Subcutaneous abdominal adipose tissue (tissue), 5 donors: ENCODE measurements around the gene ALDH4A1.

ENCODE experiments used
- H3K27ac ChIP-seq: one replicate; pipeline ENCODE4 v1.7.0; 2013; ENCODE audit warnings: low read depth, mild to moderate bottlenecking, inconsistent platforms, low read length, moderate library complexity
- H3K27me3 ChIP-seq, 5 donors: one replicate each; pipeline ENCODE4 v1.7.0; 2013; ENCODE audit warnings: low read length in 5 of 5, inconsistent platforms in 1 of 5; ENCODE audit not compliant: control insufficient read depth in 5 of 5, insufficient read depth in 4 of 5
- H3K36me3 ChIP-seq, 5 donors: one replicate each; pipeline ENCODE4 v1.7.0; 2013; ENCODE audit warnings: low read length in 5 of 5; ENCODE audit not compliant: control insufficient read depth in 5 of 5, insufficient read depth in 5 of 5
- H3K4me1 ChIP-seq, 5 donors: one replicate each; pipeline ENCODE4 v1.7.0; 2013; ENCODE audit warnings: low read length in 5 of 5, mild to moderate bottlenecking in 3 of 5, moderate library complexity in 1 of 5; ENCODE audit not compliant: control insufficient read depth in 5 of 5, insufficient read depth in 5 of 5
- H3K4me3 ChIP-seq, 5 donors: one replicate each; pipeline ENCODE4 v1.7.0; 2013; ENCODE audit warnings: low read length in 5 of 5, low read depth in 1 of 5
- H3K9ac ChIP-seq, 5 donors: one replicate each; pipeline ENCODE4 v1.7.0; 2013; ENCODE audit warnings: low read length in 5 of 5, mild to moderate bottlenecking in 4 of 5, moderate library complexity in 3 of 5
- H3K9me3 ChIP-seq, 5 donors: one replicate each; pipeline ENCODE4 v1.7.0; 2013; ENCODE audit warnings: low read length in 5 of 5; ENCODE audit not compliant: control insufficient read depth in 5 of 5
- donor health status: healthy.
- donor health status: healthy.
- donor health status: healthy.
- donor health status: healthy.
- donor health status: healthy.

The ALDH4A1 gene, protein sequence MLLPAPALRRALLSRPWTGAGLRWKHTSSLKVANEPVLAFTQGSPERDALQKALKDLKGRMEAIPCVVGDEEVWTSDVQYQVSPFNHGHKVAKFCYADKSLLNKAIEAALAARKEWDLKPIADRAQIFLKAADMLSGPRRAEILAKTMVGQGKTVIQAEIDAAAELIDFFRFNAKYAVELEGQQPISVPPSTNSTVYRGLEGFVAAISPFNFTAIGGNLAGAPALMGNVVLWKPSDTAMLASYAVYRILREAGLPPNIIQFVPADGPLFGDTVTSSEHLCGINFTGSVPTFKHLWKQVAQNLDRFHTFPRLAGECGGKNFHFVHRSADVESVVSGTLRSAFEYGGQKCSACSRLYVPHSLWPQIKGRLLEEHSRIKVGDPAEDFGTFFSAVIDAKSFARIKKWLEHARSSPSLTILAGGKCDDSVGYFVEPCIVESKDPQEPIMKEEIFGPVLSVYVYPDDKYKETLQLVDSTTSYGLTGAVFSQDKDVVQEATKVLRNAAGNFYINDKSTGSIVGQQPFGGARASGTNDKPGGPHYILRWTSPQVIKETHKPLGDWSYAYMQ

DNA sequence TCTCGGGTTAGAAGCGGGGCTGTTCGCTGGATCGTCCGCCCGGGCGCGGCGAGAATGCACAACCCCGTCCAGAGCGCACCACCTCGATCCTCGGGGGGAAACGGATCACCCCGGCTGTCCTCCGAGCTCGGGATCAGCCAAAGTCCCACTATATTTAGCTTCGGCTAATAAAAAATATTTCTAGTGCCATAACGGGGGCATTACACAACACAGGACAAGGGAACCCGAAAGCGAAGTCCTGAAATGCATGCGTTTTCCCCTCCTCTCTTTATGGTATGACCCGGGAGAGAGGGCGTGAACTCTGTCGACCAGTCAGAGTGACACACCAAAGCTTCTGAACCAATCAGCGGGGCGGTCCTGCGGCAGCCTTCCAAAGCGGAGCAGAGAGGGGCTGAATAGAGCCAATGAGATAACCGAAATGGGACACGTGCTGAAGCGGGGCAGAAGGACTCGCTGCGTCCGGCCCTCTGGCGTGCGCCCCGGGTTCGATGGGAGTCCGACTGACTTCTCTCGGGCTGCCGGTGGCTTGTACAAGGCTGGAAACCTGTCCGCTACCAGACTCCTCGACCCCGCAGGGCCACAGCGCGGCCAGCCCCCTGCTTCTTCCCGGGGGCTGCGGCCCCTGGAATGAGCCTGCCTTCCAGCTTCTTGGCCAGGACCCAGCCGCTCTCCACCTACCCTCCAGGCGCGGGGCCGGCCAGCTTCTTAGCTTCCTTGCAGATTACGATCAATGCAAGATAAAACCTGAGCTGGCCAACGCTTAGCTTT is at the start of gene ALDH4A1:
Gene ALDH4A1 (minus strand): TSS at position 33 of the 768 bp plus-strand sequence. CDS start 32 bp downstream, at position 1.
- peak within 1 kb of the TSS; percentile 80 to 90 (median 89) for H3K9ac ChIP-seq
- no peaks in the 10 kb centered on the region for H3K9me3 ChIP-seq
- H3K4me3 ChIP-seq: peak within 1 kb of the TSS; percentile 82 to 92 (median 82)
- peak within 1 kb of the TSS; percentile 92 for H3K27ac ChIP-seq
- H3K36me3 ChIP-seq: peaks cover 0 to 7% (median 1%) of the 10 kb centered on the region in 5 donors
- H3K4me1 ChIP-seq: peaks cover 9 to 63% (median 58%) of the 10 kb centered on the region in 5 donors
- H3K27me3 ChIP-seq: no peaks in the 10 kb centered on the region

DNA sequence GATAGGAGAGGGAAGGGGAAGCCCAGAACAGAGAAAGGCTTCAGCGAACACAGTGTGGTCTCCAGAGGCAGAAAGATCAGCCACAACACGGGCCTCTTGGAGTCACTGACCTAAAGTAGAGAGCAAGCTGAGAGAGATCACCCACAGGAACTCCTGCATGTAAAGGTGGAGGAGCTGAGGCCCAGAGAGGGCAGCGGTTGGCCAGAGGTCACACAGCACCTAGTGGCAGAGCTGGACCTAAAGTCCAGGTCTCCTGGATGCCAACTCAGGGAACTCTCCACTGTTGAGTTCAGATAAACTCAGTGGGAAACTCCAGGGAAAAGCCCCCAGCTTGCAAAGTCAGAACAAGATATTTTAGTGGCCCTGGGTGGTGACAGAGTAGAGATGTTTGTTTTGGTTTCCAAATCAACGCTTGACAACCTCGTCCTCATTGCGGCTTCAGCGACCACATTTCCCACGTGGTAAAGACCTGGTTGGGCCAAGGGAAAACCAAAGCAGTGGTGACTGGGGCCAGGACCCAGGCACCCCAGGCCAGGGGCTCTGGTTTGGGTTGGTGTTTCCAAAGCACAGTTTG is 49.5 kb upstream of the ALDH4A1 start:
- H3K27ac ChIP-seq: peak overlapping the region; percentile 94
- peaks cover 15 to 80% (median 76%) of the 10 kb centered on the region in 5 donors for H3K4me1 ChIP-seq
- peak overlapping the region in 2 of 5 donors; percentile 63 to 78 for H3K9ac ChIP-seq
- no peaks in the 10 kb centered on the region for H3K9me3 ChIP-seq
- peak overlapping the region in 2 of 5 donors; percentile 48 to 55 for H3K4me3 ChIP-seq
- H3K36me3 ChIP-seq: peaks cover 0 to 3% (median 0%) of the 10 kb centered on the region in 5 donors
- no peaks in the 10 kb centered on the region for H3K27me3 ChIP-seq

DNA sequence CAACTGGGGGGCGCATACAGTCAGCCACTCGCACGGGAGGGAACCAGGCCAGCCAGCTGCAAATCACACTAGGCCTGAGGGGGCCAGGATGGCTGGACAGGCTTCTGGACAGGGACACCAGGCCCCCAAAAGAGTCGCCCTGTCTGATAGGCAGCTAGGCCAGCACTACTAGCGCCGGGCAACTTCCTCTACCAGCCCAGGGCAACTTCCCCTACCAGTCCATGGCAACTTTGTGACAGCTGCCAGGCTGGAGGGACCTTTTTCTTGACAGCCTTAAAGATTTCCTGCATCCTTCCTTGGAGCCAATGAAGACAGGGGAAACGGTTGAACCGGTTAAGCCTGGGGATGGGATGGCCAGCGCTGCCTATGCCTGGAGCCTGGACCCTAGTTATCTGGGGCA is 49.1 kb upstream of the ALDH4A1 start:
- peak overlapping the region in 4 of 5 donors; percentile 63 to 82 (median 80) for H3K9ac ChIP-seq
- H3K4me3 ChIP-seq: peak overlapping the region in 2 of 5 donors; percentile 48 to 55
- H3K36me3 ChIP-seq: peaks cover 0 to 3% (median 0%) of the 10 kb centered on the region in 5 donors
- H3K4me1 ChIP-seq: peaks cover 15 to 81% (median 78%) of the 10 kb centered on the region in 5 donors
- no peaks in the 10 kb centered on the region for H3K27me3 ChIP-seq
- H3K9me3 ChIP-seq: no peaks in the 10 kb centered on the region
- H3K27ac ChIP-seq: peak overlapping the region; percentile 94

DNA sequence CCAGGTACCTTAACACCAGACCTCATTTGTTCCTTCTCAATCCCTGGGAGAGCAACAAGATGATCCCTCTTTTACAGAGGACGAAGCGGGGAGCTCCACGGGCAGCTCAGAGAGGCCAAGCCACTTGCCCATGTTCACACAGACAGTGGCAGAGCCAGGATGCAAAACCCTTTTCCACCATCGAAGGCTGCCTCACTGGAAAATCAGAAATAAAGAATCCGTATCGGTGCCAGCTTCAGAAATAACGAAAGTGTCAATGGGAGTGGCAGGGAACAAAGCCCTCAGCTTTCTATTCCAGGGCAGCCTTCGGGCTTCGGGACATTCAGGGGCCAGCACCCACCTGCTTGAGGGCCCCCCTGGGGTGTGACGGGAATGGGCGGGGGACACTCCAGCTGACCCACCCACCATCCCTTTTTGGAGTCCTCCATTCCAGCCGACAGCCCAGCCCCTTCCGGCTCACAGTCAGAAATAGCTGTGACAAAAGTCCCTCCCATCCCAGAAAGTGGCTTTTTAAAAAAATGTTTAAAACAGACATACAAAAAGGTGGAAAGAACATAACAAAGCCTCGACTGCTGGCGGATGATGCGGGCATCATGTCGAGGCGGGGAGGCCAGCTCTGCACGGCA is 48.2 kb upstream of the ALDH4A1 start:
- Histone ChIP-seq H3K27ac (peak overlapping the region; percentile 94), H3K9ac (peak overlapping the region; percentile 78 to 82 (median 81)), H3K4me1 (peaks cover 15 to 84% (median 82%) of the 10 kb centered on the region in 5 donors), H3K9me3 (no peaks in the 10 kb centered on the region), H3K4me3 (peak overlapping the region; percentile 48 to 69 (median 55)), H3K36me3 (peaks cover 0 to 3% (median 0%) of the 10 kb centered on the region in 5 donors), H3K27me3 (no peaks in the 10 kb centered on the region)

DNA sequence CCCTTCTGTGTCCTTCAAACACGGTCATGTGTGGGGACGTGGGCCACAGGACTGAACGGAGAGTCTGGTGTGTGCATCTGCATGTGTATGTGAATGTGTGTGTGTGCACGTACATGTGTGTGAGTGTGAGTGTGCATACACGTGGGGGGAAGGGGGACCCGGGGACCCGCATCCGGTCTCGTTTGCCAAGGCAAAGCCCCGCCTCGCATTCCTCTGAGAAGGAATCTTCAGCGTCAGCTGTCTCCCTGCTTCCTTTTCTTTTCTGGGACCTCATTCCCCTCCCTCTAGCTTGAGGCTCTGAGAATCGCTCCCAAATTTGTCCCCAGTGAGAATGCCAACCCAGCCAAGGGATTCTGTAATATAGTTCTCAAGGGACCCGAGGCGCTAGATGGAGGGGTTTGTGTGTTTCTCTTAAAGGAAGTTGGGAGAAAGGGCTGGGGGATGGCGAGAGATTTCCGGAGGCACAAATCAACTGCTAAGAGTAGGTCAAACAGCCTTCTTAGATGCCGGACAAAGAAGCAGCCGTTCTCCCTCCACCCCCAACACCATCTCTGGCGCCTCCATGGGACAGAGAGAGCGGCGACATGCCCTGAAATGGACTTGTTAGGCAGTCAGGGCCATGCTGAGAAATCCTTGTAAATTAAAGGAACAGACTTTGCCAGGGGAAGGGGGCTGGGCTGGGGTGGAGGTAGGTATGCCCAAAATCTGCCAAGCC is 47.5 kb upstream of the ALDH4A1 start:
- Histone ChIP-seq H3K4me1 (peaks cover 15 to 84% (median 82%) of the 10 kb centered on the region in 5 donors), H3K27me3 (no peaks in the 10 kb centered on the region), H3K4me3 (peak overlapping the region; percentile 48 to 69 (median 55)), H3K9ac (peak overlapping the region; percentile 78 to 82 (median 81)), H3K36me3 (peaks cover 0 to 3% (median 0%) of the 10 kb centered on the region in 5 donors), H3K27ac (peak overlapping the region; percentile 94), H3K9me3 (no peaks in the 10 kb centered on the region)

- peaks cover 14 to 82% (median 81%) of the 10 kb centered on the region in 5 donors for H3K4me1 ChIP-seq
- peak overlapping the region; percentile 43 to 69 (median 55) for H3K4me3 ChIP-seq
- H3K36me3 ChIP-seq: peaks cover 0 to 3% (median 0%) of the 10 kb centered on the region in 5 donors
- H3K9me3 ChIP-seq: no peaks in the 10 kb centered on the region
- peak overlapping the region; percentile 78 to 82 (median 81) for H3K9ac ChIP-seq
- peak overlapping the region; percentile 94 for H3K27ac ChIP-seq
- H3K27me3 ChIP-seq: no peaks in the 10 kb centered on the region
These were observed 46.7 kb upstream of the ALDH4A1 start for GRCh38 chr1:18948913-18949685.

GRCh38 chr1:18948048-18948912 is 45.9 kb upstream of the ALDH4A1 start:
- Histone ChIP-seq H3K36me3 (peaks cover 0 to 3% (median 0%) of the 10 kb centered on the region in 5 donors), H3K27me3 (no peaks in the 10 kb centered on the region), H3K4me1 (peaks cover 12 to 74% (median 74%) of the 10 kb centered on the region in 5 donors), H3K27ac (peak overlapping the region; percentile 94), H3K4me3 (no peak overlapping the region), H3K9ac (peak overlapping the region in 3 of 5 donors; percentile 6 to 78 (median 7)), H3K9me3 (no peaks in the 10 kb centered on the region)

GRCh38 chr1:18947570-18947969 is 45.2 kb upstream of the ALDH4A1 start:
- Histone ChIP-seq H3K9me3 (no peaks in the 10 kb centered on the region), H3K36me3 (peaks cover 0 to under 1% (median 0%) of the 10 kb centered on the region in 5 donors), H3K9ac (peak overlapping the region in 2 of 5 donors; percentile 14 to 36), H3K4me1 (peaks cover 12 to 75% (median 74%) of the 10 kb centered on the region in 5 donors), H3K27ac (peak overlapping the region; percentile 41), H3K27me3 (no peaks in the 10 kb centered on the region), H3K4me3 (no peak overlapping the region)
